ENCODE results near the gene ZNF580.

The ZNF580 gene

GRCh38 chr19:55680339-55681130 is 39.7 kb downstream of the ZNF580 start:
- Histone ChIP-seq H3K79me2 (ENCODE audit: insufficient read depth, low read length) (peaks cover 38% of the 10 kb centered on the region; the same call in 1 of the 2 replicates), H3K9me2 (replicated peaks; ENCODE audit: low read depth, low read length) (no peaks in the 10 kb centered on the region), H3K4me2 (ENCODE audit: low read depth, low read length, poor library complexity, severe bottlenecking) (no peak overlapping the region), H3K4me1 (ENCODE audit: insufficient read depth, low read length, poor library complexity, severe bottlenecking) (peaks cover 4% of the 10 kb centered on the region), H3K9me3 (ENCODE audit: insufficient read depth, low read depth, low read length) (no peaks in the 10 kb centered on the region), H3K9ac (ENCODE audit: low read depth, low read length, poor library complexity, severe bottlenecking) (no peak overlapping the region), H3F3A (ENCODE audit: low read depth) (no peaks in the 10 kb centered on the region), H2AFZ (ENCODE audit: low read length) (no peak overlapping the region), H4K20me1 (ENCODE audit: insufficient read depth, low read length, poor library complexity, severe bottlenecking) (peaks cover 35% of the 10 kb centered on the region), H3K4me3 (ENCODE audit: low read length, poor library complexity, severe bottlenecking) (no peak overlapping the region), H3K36me3 (ENCODE audit: insufficient read depth, low read length) (peaks cover 81% of the 10 kb centered on the region; the same call in 1 of the 2 replicates), H3K27me3 (ENCODE audit: insufficient read depth, low read length, poor library complexity, severe bottlenecking) (no peaks in the 10 kb centered on the region)
- TF ChIP-seq EZH2phosphoT487 (IDR thresholded peaks at IDR 0.05; ENCODE audit: borderline replicate concordance) (no peak), CTCF (conservative IDR thresholded peaks at IDR 0.05; ENCODE audit: low read length) (no peak)

GRCh38 chr19:55681131-55682092 is 40.6 kb downstream of the ZNF580 start:
- Histone ChIP-seq H3K9me3 (ENCODE audit: insufficient read depth, low read depth, low read length) (no peaks in the 10 kb centered on the region), H3F3A (ENCODE audit: low read depth) (no peaks in the 10 kb centered on the region), H3K9ac (ENCODE audit: low read depth, low read length, poor library complexity, severe bottlenecking) (no peak overlapping the region), H3K79me2 (ENCODE audit: insufficient read depth, low read length) (peaks cover 29% of the 10 kb centered on the region; the same call in 1 of the 2 replicates), H4K20me1 (ENCODE audit: insufficient read depth, low read length, poor library complexity, severe bottlenecking) (peaks cover 28% of the 10 kb centered on the region), H3K9me2 (replicated peaks; ENCODE audit: low read depth, low read length) (no peaks in the 10 kb centered on the region), H3K27me3 (ENCODE audit: insufficient read depth, low read length, poor library complexity, severe bottlenecking) (no peaks in the 10 kb centered on the region), H3K4me3 (ENCODE audit: low read length, poor library complexity, severe bottlenecking) (no peak overlapping the region), H3K36me3 (ENCODE audit: insufficient read depth, low read length) (peaks cover 81% of the 10 kb centered on the region; the same call in 1 of the 2 replicates), H2AFZ (ENCODE audit: low read length) (no peak overlapping the region), H3K4me1 (ENCODE audit: insufficient read depth, low read length, poor library complexity, severe bottlenecking) (peaks cover 4% of the 10 kb centered on the region), H3K4me2 (ENCODE audit: low read depth, low read length, poor library complexity, severe bottlenecking) (no peak overlapping the region)
- TF ChIP-seq CTCF (conservative IDR thresholded peaks at IDR 0.05; ENCODE audit: low read length) (no peak), EZH2phosphoT487 (IDR thresholded peaks at IDR 0.05; ENCODE audit: borderline replicate concordance) (no peak)

- TF ChIP-seq CTCF (conservative IDR thresholded peaks at IDR 0.05; ENCODE audit: low read length) = no peak
- no peak for TF ChIP-seq EZH2phosphoT487 (IDR thresholded peaks at IDR 0.05; ENCODE audit: borderline replicate concordance)
- Histone ChIP-seq H3F3A (ENCODE audit: low read depth) (no peaks in the 10 kb centered on the region), H3K79me2 (ENCODE audit: insufficient read depth, low read length) (peaks cover 7% of the 10 kb centered on the region; the same call in 1 of the 2 replicates), H3K4me2 (ENCODE audit: low read depth, low read length, poor library complexity, severe bottlenecking) (no peak overlapping the region), H3K4me1 (ENCODE audit: insufficient read depth, low read length, poor library complexity, severe bottlenecking) (no peaks in the 10 kb centered on the region), H2AFZ (ENCODE audit: low read length) (no peak overlapping the region), H3K4me3 (ENCODE audit: low read length, poor library complexity, severe bottlenecking) (no peak overlapping the region), H3K36me3 (ENCODE audit: insufficient read depth, low read length) (peaks cover 62% of the 10 kb centered on the region; the same call in 1 of the 2 replicates), H3K27me3 (ENCODE audit: insufficient read depth, low read length, poor library complexity, severe bottlenecking) (no peaks in the 10 kb centered on the region), H3K9me3 (ENCODE audit: insufficient read depth, low read depth, low read length) (no peaks in the 10 kb centered on the region), H3K9ac (ENCODE audit: low read depth, low read length, poor library complexity, severe bottlenecking) (no peak overlapping the region), H3K9me2 (replicated peaks; ENCODE audit: low read depth, low read length) (no peaks in the 10 kb centered on the region), H4K20me1 (ENCODE audit: insufficient read depth, low read length, poor library complexity, severe bottlenecking) (peaks cover 15% of the 10 kb centered on the region)
These were observed 42.9 kb downstream of the ZNF580 start for GRCh38 chr19:55683449-55684261.

Data from Loucy (cell line).